Cardiac fibroblast (primary cell): ENCODE data around the gene CXCR6.

Source experiments
- DNase-seq, 2 donors: peaks; one replicate each; pipeline versions ENCODE4 v3.0.0 to v3.0.0-alpha.2; 2010; ENCODE audit warnings: low read depth in 2 of 2
- H3K4me3 ChIP-seq, 2 donors: replicated peaks in 1 of 2; 1 replicate in 1 of 2; 2 replicates in 1 of 2; pipeline ENCODE4 v1.5.1; 2011; ENCODE audit warnings: low read depth in 2 of 2, low read length in 2 of 2, mild to moderate bottlenecking in 2 of 2, moderate library complexity in 1 of 2
- TF ChIP-seq, protein P1 (sequence below): IDR thresholded peaks from one replicate; pipeline ENCODE4 v1.5.1; 2011; ENCODE audit warnings: low read depth, mild to moderate bottlenecking, low read length, inconsistent platforms

Gene CXCR6

DNA sequence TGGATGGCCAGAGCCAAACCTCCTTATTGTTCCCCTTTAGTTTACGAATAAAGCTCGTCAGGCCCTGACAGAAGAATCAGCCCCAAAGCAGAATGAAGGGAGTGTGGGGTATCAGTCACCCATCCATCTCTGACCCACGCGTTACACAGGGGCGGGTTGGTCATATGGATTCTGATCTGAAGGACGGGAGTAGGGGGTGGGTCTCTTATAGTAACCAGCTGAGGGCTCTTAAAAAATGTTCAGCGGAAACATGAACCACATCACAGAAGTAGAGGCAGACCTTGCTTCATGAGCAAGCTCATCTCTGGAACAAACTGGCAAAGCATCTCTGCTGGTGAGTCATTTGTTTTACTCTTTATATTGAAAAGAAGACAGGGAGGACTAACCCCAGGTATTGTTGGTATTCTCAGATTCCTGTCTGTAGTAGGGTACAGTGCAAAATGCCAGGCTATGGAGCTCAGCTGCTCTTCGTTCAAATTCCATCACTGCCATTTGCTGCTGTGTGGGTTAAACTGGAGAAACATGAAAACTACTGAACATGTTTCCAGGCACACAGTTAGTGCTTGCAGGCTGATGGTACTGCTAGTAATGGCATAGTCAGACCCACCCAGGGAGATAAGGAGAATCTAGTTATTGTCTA lies at the start of gene CXCR6:
CXCR6 (plus strand) TSS at position 258 of the 640 bp plus-strand sequence. CDS start 3,018 bp downstream, outside the sequence.
- H3K4me3 ChIP-seq = no peak within 1 kb of the TSS
- no peak for DNase-seq
- TF ChIP-seq, protein P1, sequence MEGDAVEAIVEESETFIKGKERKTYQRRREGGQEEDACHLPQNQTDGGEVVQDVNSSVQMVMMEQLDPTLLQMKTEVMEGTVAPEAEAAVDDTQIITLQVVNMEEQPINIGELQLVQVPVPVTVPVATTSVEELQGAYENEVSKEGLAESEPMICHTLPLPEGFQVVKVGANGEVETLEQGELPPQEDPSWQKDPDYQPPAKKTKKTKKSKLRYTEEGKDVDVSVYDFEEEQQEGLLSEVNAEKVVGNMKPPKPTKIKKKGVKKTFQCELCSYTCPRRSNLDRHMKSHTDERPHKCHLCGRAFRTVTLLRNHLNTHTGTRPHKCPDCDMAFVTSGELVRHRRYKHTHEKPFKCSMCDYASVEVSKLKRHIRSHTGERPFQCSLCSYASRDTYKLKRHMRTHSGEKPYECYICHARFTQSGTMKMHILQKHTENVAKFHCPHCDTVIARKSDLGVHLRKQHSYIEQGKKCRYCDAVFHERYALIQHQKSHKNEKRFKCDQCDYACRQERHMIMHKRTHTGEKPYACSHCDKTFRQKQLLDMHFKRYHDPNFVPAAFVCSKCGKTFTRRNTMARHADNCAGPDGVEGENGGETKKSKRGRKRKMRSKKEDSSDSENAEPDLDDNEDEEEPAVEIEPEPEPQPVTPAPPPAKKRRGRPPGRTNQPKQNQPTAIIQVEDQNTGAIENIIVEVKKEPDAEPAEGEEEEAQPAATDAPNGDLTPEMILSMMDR = no peak

DNA sequence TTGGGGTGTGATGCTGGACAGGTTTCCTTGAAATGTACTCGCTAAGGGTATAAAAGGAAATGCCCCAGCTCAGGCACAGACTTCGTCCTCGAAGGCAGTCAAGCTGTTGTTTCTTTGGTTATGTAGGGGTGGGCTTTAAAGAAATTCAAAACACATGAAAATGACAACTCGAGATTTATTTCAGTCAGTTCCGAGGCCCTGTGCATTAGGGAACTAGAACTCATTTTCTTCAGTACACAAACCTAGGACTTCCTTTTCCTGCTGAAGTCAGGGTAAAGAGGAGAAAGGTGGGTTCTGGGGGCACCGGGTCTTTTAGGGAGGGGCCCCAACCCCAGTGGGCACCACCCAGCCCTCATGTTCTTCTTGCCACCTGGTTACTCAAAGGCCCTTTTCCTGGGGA lies 49.2 kb upstream of the CXCR6 start:
- no peak overlapping the region for H3K4me3 ChIP-seq
- TF ChIP-seq, protein P1 = no peak
- no peak for DNase-seq

DNA sequence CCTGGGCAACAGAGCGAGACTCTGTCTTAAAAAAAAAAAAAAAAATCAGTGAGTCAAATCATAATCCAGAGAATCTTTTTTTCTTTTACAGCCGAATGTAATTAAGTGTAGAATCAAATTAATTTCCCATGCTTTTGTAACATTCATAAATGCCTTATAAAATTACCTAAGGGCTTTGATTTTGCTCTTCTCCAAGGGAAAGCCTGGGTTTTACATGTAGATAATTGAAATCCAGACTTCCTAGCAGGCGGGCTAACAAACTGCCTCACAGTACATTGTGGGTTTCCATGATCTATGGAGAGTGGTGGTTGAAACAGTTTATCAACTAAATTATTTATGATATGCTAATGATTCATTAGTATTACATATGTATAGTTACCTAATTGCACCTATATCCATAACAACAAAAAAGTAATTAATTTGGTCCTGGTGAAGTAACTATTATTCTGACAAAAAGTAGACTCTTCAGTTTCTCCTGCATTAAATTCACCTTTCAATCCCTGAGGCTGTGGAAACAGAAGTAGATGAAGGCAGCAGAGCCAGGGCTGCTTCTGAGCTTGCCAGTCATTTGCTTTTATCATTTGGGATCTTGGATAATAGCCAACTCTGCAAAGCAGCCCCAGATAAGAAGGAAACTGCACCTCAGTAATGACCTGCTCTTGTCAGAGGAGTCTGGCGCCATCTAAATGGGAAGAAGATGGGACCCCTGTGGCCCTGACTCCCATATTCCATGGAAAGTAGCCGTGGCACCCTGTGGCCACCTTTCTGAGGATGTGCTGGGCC lies 47.4 kb upstream of the CXCR6 start:
- TF ChIP-seq, protein P1 = no peak
- no peak for DNase-seq
- no peak overlapping the region for H3K4me3 ChIP-seq

DNA sequence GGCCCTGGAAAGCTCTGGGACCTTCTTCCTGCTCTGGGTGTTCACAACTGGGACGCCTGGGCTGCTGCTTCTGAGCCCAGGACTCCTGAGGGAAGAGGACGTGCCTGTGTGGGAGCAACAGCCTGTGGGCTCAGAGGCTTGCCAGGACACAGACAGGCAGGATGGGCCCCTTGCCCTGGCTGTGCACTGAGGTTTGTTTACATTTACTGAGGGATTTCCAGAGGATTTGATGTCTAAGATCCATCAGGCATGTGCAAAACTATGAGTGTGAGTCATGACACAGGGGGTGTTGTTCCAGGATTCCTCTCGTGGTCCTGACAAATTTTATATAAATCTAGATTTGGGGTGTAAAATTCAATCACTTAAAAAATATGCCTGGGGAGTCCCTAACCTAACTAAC lies 46.3 kb upstream of the CXCR6 start:
- TF ChIP-seq, protein P1 = no peak
- no peak overlapping the region for H3K4me3 ChIP-seq
- peak in 1 of 2 donors; percentile 32 for DNase-seq

DNA sequence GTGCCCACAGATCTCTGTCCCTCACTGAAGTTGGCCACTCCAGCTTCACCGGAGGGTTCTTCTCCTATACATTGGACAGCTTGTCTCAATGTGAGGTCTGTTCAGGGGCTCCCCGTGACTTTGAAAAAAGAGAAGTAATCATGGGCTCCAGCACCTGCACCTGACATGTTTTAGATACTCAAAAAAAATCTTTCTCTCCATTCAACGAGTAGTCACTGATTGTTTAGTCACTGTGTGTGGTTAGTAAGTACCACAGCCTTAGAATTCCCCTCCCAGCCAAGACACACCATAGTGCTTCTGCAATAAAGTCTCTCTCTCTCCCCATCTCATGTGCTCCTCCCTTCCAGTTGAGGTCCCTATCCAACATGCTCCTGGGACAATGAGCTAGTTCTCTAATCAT lies 38.3 kb upstream of the CXCR6 start:
- DNase-seq = no peak
- TF ChIP-seq, protein P1 = no peak
- no peak overlapping the region for H3K4me3 ChIP-seq

DNA sequence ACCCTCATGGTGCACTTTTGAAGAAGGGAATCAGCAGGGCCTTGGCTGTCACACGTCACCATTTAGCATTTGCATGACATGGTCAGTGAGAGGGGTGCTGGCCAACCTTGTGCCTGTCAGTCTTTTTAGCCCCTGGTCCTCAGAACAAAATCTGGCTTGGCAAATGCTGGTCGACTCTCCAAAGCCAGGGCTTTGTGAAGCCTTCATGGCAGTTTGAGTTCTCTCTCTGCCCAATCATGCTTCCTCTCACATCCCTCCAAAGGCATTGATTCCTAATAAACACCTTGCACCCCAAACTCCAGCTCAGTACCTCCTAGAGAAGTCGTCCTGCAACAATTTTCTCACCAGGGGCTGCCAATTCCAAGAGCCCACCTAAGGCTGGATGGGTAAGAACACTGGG lies 37.5 kb upstream of the CXCR6 start:
- TF ChIP-seq, protein P1 = no peak
- no peak for DNase-seq
- H3K4me3 ChIP-seq = no peak overlapping the region
